HCT116 (cell line): Measurements from ENCODE around the gene COL4A1. TPM values are rescaled to one million over a fixed set of nuclear protein-coding genes. Genes with fewer than 3 reads are reported as not detected.

Experiments
- ATAC-seq: fragments of 200-7000 bp; cut with Tn5 transposase; 2 replicates; pipeline ENCODE4 v1.9.1; 2020; ENCODE audit warnings: mild to moderate bottlenecking, moderate library complexity
- BruUV-seq: library from RNA; stranded (reverse); fragments of 400-500 nt; replicated peaks from 2 replicates; lab custom pipeline; 2021; lab: Mats Ljungman, UMichigan
- CTCF ChIA-PET: fragments of 300-600 bp; sonication (Branson Sonifier 250); formaldehyde crosslinking; loops from one replicate; lab custom pipeline; 2021; ENCODE audit warnings: antibody characterized with exemption; lab: Charles Lee
- POLR2A ChIA-PET: fragments of 300-600, 350-600 bp; sonication (Branson Sonifier 250); formaldehyde crosslinking; loops from one replicate; lab custom pipeline; 2021; ENCODE audit warnings: antibody characterized with exemption; lab: Charles Lee
- RAD21 ChIA-PET, 2 experiments: fragments of 300-600 bp; sonication (Branson Sonifier 250); formaldehyde crosslinking; loops; one replicate each; lab custom pipeline; 2023; ENCODE audit warnings: low total read pairs in 2 of 2; ENCODE audit not compliant: uncharacterized antibody in 2 of 2, unreplicated experiment in 2 of 2, low non-redundant PET in 1 of 2; lab: Charles Lee
- DNase-seq: peaks from one replicate; pipeline ENCODE4 v3.0.0-alpha.2; 2010; ENCODE audit warnings: low read depth, low spot score
- H2AFZ ChIP-seq: fragments of 200-600 bp; shearing (Covaris generic), sonication (generic); 2 replicates; pipeline ENCODE4 v1.6.1; 2017; ENCODE audit warnings: low read depth, mixed run types, mixed read lengths, antibody characterized with exemption, low read length; ENCODE audit not compliant: poor library complexity, severe bottlenecking
- H3K27ac ChIP-seq: 2 replicates; pipeline ENCODE4 v1.5.1; 2012; ENCODE audit warnings: low read depth, low read length
- H3K27me3 ChIP-seq: fragments of 200-600 bp; sonication (generic); 2 replicates; pipeline ENCODE4 v1.6.1; 2016; ENCODE audit warnings: mixed run types, low read length, mixed read lengths; ENCODE audit not compliant: insufficient read depth
- H3K36me3 ChIP-seq, 2 experiments: fragments of 200-500 bp in 1 of 2; fragments of 200-600 bp in 1 of 2; sonication (Bioruptor generic) in 1 of 2; sonication (generic) in 1 of 2; 2 replicates each; pipeline versions ENCODE4 v1.5.1 to v1.6.1; 2014 to 2016; ENCODE audit warnings: low read length in 2 of 2, inconsistent platforms in 1 of 2, mixed read lengths in 1 of 2, mixed run types in 1 of 2; ENCODE audit not compliant: insufficient read depth in 2 of 2, control insufficient read depth in 1 of 2
- H3K4me1 ChIP-seq, 2 experiments: fragments of 200-600 bp in 1 of 2; sonication (generic) in 1 of 2; 2 replicates each; pipeline versions ENCODE4 v1.5.1 to v1.6.1; 2012 to 2017; ENCODE audit warnings: low read length in 2 of 2, inconsistent platforms in 1 of 2, mild to moderate bottlenecking in 1 of 2, mixed read lengths in 1 of 2, mixed run types in 1 of 2, moderate library complexity in 1 of 2; ENCODE audit not compliant: insufficient read depth in 2 of 2, control insufficient read depth in 1 of 2
- H3K4me2 ChIP-seq: fragments of 200-600 bp; sonication (generic); 2 replicates; pipeline ENCODE4 v1.6.1; 2017; ENCODE audit warnings: mixed run types, low read length, mixed read lengths
- H3K4me3 ChIP-seq, 2 experiments: fragments of 200-600 bp in 1 of 2; sonication (generic) in 1 of 2; replicated peaks in 1 of 2; 2 replicates each; pipeline ENCODE4 v1.5.1; 2011 to 2016; ENCODE audit warnings: low read length in 2 of 2, control low read depth in 1 of 2, low read depth in 1 of 2, mild to moderate bottlenecking in 1 of 2, mixed read lengths in 1 of 2, mixed run types in 1 of 2
- H3K79me2 ChIP-seq: fragments of 200-600 bp; sonication (generic); 2 replicates; pipeline ENCODE4 v1.6.1; 2017; ENCODE audit warnings: mild to moderate bottlenecking, mixed run types, low read length, moderate library complexity, mixed read lengths; ENCODE audit not compliant: insufficient read depth
- H3K9ac ChIP-seq: fragments of 200-600 bp; sonication (generic); 2 replicates; pipeline ENCODE4 v1.6.1; 2016; ENCODE audit warnings: low read length, mixed read lengths
- H3K9me2 ChIP-seq: fragments of 200-600 bp; sonication (generic), shearing (Covaris generic); 2 replicates; pipeline ENCODE4 v1.6.1; 2017; ENCODE audit warnings: mixed run types, mild to moderate bottlenecking, moderate library complexity; ENCODE audit not compliant: insufficient read depth
- H3K9me3 ChIP-seq, 2 experiments: fragments of 200-500 bp in 1 of 2; fragments of 200-600 bp in 1 of 2; sonication (Bioruptor generic) in 1 of 2; sonication (generic) in 1 of 2; 2 replicates each; pipeline ENCODE4 v1.6.1; 2014 to 2017; ENCODE audit warnings: low read length in 2 of 2, mixed read lengths in 2 of 2, inconsistent platforms in 1 of 2, low read depth in 1 of 2, mild to moderate bottlenecking in 1 of 2, mixed run types in 1 of 2, moderate library complexity in 1 of 2; ENCODE audit not compliant: control insufficient read depth in 1 of 2, insufficient read depth in 1 of 2
- H4K20me1 ChIP-seq: fragments of 200-600 bp; sonication (generic), shearing (Covaris generic); 2 replicates; pipeline ENCODE4 v1.6.1; 2017; ENCODE audit warnings: mixed run types, mild to moderate bottlenecking, moderate library complexity; ENCODE audit not compliant: insufficient read depth
- CTCF ChIP-seq, 3 experiments: fragments of 200-600 bp in 1 of 3; sonication (generic) in 1 of 3; IDR thresholded peaks in 2 of 3; conservative IDR thresholded peaks in 1 of 3; 2 replicates each; pipeline ENCODE4 v1.5.1; 2012 to 2017; ENCODE audit warnings: low read depth in 2 of 3, low read length in 2 of 3, antibody characterized with exemption in 1 of 3, borderline replicate concordance in 1 of 3, control low read depth in 1 of 3, mild to moderate bottlenecking in 1 of 3, mixed read lengths in 1 of 3, mixed run types in 1 of 3, moderate library complexity in 1 of 3; ENCODE audit not compliant: insufficient read depth in 1 of 3
- FOSL1 ChIP-seq: IDR thresholded peaks from 2 replicates; pipeline ENCODE4 v1.6.1; 2012; ENCODE audit warnings: low read depth
- JUND ChIP-seq: IDR thresholded peaks from 2 replicates; pipeline ENCODE4 v1.6.1; 2012
- POLR2A ChIP-seq: IDR thresholded peaks from 2 replicates; pipeline ENCODE4 v1.7.0; 2011; ENCODE audit warnings: borderline replicate concordance; ENCODE audit not compliant: insufficient read depth, insufficient read length; ENCODE audit errors: extremely low read depth
- POLR2AphosphoS5 ChIP-seq: IDR thresholded peaks from 2 replicates; pipeline ENCODE4 v1.6.1; 2011; ENCODE audit warnings: mild to moderate bottlenecking, low read depth, low read length, moderate library complexity
- RAD21 ChIP-seq: IDR thresholded peaks from 2 replicates; pipeline ENCODE4 v1.6.1; 2012; ENCODE audit warnings: low read depth, mild to moderate bottlenecking
- SIN3A ChIP-seq: IDR thresholded peaks from 2 replicates; pipeline ENCODE4 v1.6.1; 2012; ENCODE audit warnings: low read depth
- SP1 ChIP-seq: IDR thresholded peaks from 2 replicates; pipeline ENCODE4 v1.6.1; 2012; ENCODE audit warnings: low read depth
- SRF ChIP-seq: IDR thresholded peaks from 2 replicates; pipeline ENCODE4 v1.6.1; 2012; ENCODE audit warnings: low read depth
- TCF7L2 ChIP-seq: IDR thresholded peaks from 2 replicates; pipeline ENCODE4 v1.7.0; 2011; ENCODE audit warnings: borderline replicate concordance, inconsistent platforms; ENCODE audit not compliant: insufficient read depth, insufficient read length; ENCODE audit errors: extremely low read depth
- YY1 ChIP-seq: IDR thresholded peaks from 2 replicates; pipeline ENCODE4 v1.6.1; 2011; ENCODE audit warnings: low read length, low read depth, moderate library complexity, mild to moderate bottlenecking; ENCODE audit not compliant: insufficient replicate concordance; ENCODE audit errors: extremely low read depth
- ZBTB33 ChIP-seq: IDR thresholded peaks from 2 replicates; pipeline ENCODE4 v1.6.1; 2011; ENCODE audit warnings: mild to moderate bottlenecking, low read length, moderate library complexity; ENCODE audit not compliant: insufficient replicate concordance; ENCODE audit errors: extremely low read depth
- ZFX ChIP-seq: fragments of 450-650 bp; IDR thresholded peaks from 2 replicates; pipeline ENCODE4 v1.6.1; 2017
- intact Hi-C: fragments of 100-400 bp; cut with micrococcal nuclease; formaldehyde crosslinking; loops from 2 replicates; pipeline ENCODE4 v1.10.0; 2022
- total RNA-seq: library from RNA; stranded (reverse); gene quantifications from one replicate; pipeline ENCODE4 v1.2.1, GENCODE V29; 2021; ENCODE audit not compliant: unreplicated experiment

The COL4A1 gene
- total RNA-seq, 1 experiment from 2014 or later, result 0.57 TPM

GRCh38 chr13:110228936-110229904, 77.7 kb downstream of the COL4A1 start:
- Histone ChIP-seq H3K36me3 (no peaks in the 10 kb centered on the region), H3K27ac (no peak overlapping the region), H3K9me3 (no peaks in the 10 kb centered on the region), H3K4me3 (no peak overlapping the region), H3K9ac (no peak overlapping the region), H3K4me1 (no peaks in the 10 kb centered on the region), H3K79me2 (no peaks in the 10 kb centered on the region), H3K4me2 (no peak overlapping the region), H4K20me1 (no peaks in the 10 kb centered on the region), H3K9me2 (no peaks in the 10 kb centered on the region), H3K27me3 (no peaks in the 10 kb centered on the region), H2AFZ (no peak overlapping the region)
- TF ChIP-seq FOSL1, result no peak
- no peak for TF ChIP-seq POLR2A
- no peak for TF ChIP-seq RAD21
- no peak for TF ChIP-seq SIN3A
- no peak for TF ChIP-seq TCF7L2
- ChIA-PET POLR2A (no interaction called here), RAD21 (no interaction called here), CTCF (no interaction called here)
- intact Hi-C loops, result loop anchor here (10.0 kb wide), 1 partner anchor 336 kb away; the partner anchor contains the start of gene RAB20
- DNase-seq (no peak), ATAC-seq (no peak)
- no TSS peak for BruUV-seq

GRCh38 chr13:110227864-110228643, 78.9 kb downstream of the COL4A1 start:
- CTCF ChIA-PET, result no interaction called here
- Histone ChIP-seq H3K36me3 (no peaks in the 10 kb centered on the region), H3K27me3 (no peaks in the 10 kb centered on the region), H3K4me3 (no peak overlapping the region), H3K4me2 (no peak overlapping the region), H2AFZ (no peak overlapping the region), H3K79me2 (no peaks in the 10 kb centered on the region), H3K9me2 (no peaks in the 10 kb centered on the region), H3K9me3 (no peaks in the 10 kb centered on the region), H4K20me1 (no peaks in the 10 kb centered on the region), H3K4me1 (no peaks in the 10 kb centered on the region), H3K27ac (no peak overlapping the region), H3K9ac (no peak overlapping the region)
- no peak for ATAC-seq
- POLR2A ChIA-PET, result no interaction called here
- no peak for DNase-seq
- RAD21 ChIA-PET, result no interaction called here
- no TSS peak for BruUV-seq
- intact Hi-C loops, result loop anchor here (10.0 kb wide), 1 partner anchor 337 kb away; the partner anchor contains the start of gene RAB20
- no peak for TF ChIP-seq ZBTB33
- no peak for TF ChIP-seq POLR2A
- TF ChIP-seq TCF7L2, result no peak
- no peak for TF ChIP-seq JUND
- TF ChIP-seq ZFX, result no peak
- no peak for TF ChIP-seq POLR2AphosphoS5
- TF ChIP-seq SP1, result no peak
- no peak for TF ChIP-seq CTCF (IDR thresholded peaks at IDR 0.05 in 2 of 3, conservative IDR thresholded peaks at IDR 0.05 in 1 of 3; ENCODE audit: borderline replicate concordance in 1 of 3, insufficient read depth in 1 of 3, low read depth in 2 of 3, low read length in 2 of 3)
- no peak for TF ChIP-seq SIN3A
- TF ChIP-seq YY1, result no peak
- no peak for TF ChIP-seq SRF
